Activated naive CD4-positive, alpha-beta T cell treated with anti-CD3 and anti-CD28 coated beads, Interleukin-2, amount 50 U/mL, for 16 hours (primary cell): Measurements from ENCODE around the gene FAM162B.
"Not testable (repeated sequence)": the region's sequence is repeated elsewhere in the genome, so short reads cannot be mapped to it uniquely, and the experiment has no call there.

Experiments
- DNase-seq: peaks from one replicate; pipeline ENCODE4 v3.0.0-alpha.2; 2020

The FAM162B gene

GRCh38 chr6:116714761-116715160 is 50.8 kb downstream of the FAM162B start:
- no peak for DNase-seq

GRCh38 chr6:116714296-116714695 is 51.2 kb downstream of the FAM162B start:
- no peak for DNase-seq

GRCh38 chr6:116705917-116706316 is 59.6 kb downstream of the FAM162B start:
- DNase-seq = no peak

- DNase-seq = not testable (repeated sequence)
Observed at GRCh38 chr6:116703888-116704287, 61.6 kb downstream of the FAM162B start.
